ENCODE measurements around the gene ASTL.
"Not testable (repeated sequence)": the region's sequence is repeated elsewhere in the genome, so short reads cannot be mapped to it uniquely, and the experiment has no call there.

Gene ASTL

DNA sequence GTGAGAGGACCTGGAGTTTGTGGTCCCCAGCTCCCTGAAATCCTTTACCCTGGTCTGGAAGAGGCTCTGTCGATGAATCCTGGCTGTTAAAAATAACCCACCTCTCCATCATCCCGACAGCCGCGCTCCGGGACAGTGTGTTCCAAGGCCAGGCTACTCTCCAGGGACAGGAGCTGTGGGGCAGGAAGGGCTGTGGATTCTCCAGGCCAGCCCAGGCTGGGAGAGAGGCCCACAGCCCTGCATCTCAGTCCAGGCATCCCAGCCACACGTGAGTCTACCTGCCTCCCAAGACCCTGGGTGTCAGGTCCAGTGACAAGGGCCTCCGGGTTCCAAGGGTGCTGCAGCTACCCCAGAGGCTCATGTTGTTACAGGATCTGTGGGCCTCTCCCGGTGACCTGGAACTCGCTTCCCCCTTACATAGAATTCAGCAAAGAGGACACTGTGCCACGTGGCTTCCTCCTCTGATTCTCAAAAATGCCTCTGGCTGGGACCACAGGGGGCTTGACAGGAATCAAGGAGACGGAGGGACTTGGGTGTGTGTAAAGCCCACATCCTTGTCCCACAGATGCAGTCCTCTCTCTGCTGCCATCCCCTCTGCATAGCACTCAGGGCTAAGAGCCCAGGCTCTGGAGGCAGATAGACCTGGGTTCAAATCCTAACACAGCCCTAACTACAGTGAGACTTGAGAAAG lies 39.3 kb downstream of the ASTL start:
- no peak for DNase-seq (ENCODE audit: low spot score)

DNA sequence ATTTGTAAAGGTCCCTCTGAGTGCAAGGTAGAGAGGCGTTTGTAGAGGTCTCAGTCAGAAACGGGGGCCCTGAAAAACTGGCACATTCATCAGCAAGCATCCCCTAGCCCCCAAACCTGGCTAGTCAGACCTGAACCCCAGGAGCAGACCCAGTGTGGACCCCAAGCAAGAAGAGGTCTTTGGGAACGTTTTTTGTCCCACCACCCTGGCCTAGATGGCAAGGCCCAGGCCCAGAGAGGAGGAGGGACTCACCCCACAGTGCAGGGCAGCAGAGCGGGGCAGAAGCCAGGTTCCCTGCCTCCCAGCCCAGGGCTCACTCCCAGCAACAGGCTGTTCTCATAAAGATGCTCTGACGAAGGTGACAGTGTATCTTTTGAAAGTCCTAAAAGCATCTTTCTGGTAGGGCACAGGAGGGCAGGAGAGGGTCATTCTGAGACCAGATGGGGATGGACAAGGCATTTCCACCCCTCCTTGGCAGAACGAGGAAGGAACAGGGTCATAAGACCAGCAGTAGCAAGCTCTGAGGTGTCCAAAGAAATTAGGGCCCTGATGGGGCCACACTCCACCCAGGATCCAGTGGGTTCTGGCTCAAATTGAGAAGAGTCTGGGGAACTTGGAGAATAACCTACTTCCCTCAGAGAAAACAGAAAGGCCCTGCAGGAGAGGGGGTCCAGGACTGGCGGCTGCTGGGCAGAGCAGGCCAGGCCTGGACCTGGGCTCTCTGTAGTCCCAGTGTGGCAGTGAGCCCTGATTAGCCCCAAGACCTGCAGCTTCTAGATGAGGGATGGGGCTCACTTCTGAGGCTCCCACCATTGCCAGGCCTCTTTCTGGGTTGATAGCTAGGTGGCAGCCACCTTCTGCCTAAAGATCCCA lies 40.1 kb downstream of the ASTL start:
- no peak for DNase-seq (ENCODE audit: low spot score)

DNA sequence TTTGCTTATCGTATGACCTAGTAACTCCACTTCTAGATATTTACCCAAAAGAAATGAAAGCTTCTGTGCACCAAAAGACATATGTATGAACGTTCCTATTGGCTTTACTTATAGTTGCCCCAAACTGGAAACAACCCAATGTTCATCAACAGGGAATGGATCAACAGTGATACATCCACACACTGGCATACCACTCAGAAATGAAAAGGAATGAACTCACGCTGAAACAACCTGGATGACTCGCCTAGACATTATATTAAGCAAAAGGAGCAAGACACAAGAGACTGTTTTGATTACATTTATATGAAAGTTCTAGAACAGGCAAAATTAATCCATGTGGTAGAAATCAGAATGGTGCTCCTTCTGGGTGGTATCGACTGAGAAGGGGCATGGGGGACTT lies 40.9 kb downstream of the ASTL start:
- no peak for DNase-seq (ENCODE audit: low spot score)

DNA sequence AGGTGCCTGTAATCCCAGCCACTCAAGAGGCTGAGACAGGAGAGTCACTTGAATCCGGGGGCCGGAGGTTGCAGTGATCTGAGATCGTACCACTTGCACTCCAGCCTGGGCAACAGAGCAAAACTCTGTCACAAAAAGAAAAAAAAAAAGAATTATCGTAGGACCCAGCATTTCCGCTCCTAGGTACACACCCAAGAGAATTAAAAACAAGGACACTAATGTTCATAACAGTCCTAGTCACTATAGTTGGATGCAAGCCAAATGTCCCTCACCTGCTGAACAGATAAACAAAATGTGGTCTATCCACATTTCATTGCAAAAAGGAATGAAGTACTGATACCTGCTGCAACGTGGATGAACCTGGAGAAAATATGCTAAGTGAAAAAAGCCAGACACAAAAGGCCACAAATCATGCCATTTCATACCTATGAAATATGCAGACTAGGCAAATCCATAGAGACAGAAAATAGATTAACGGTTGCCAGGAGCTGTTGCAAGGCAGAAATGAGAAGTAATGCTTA lies 43.1 kb downstream of the ASTL start:
- peak; percentile 10 for DNase-seq (ENCODE audit: low spot score)

DNA sequence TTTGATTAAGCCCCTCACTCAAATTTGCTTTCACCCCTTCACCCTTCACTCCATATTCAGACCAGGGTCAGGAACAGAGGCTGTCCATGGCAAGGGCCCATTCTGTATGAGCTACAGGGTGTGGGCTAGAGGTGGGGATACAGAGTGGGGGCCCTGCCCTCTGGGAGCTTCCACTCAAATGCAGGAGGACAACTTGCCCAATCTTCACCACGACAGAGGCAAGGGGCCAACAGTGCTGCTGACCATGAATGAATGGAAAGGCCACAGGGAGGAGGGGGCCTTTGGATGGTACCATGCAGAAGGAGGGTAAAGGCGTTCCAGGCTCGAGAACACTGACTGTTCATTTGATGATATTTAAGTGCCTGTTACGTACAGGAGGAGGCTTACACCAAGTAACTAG lies 44.8 kb downstream of the ASTL start:
- no peak for DNase-seq (ENCODE audit: low spot score)

DNA sequence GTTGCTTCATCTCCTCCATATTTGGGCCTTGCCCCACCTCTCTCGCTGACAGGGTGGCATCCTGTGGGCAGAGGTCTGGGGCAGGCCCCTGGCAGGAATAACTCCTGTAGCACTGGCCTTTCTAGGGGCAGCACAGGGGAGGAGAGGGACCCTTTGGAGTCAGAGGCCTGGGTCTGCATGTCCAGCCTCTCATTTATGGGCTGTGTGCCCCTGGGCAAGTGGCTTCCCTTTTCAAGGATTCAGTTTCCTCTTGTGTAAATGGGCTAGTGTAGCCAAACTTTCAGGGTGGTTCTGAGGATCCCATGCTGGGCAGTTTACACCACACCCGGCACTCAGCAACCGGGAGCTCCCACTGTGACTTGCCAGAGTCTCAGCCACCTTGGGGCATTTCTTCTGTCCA lies 45.4 kb downstream of the ASTL start:
- no peak for DNase-seq (ENCODE audit: low spot score)

DNA sequence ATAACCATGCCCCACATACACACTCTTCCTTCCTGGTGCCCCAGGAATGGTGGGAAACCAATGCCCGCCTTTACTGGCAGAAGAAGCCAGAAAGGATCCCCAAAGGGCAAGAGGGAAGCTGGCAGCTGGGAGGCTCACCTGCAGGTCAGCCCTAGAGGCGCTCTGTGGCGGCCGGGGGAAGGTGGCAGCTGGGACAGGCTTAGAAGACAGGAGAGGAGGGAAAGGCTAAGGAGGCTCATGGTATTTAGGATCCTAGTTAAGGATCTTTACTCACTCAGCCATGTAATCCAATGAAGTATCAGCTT lies 45.8 kb downstream of the ASTL start:
- DNase-seq (ENCODE audit: low spot score) = no peak

DNA sequence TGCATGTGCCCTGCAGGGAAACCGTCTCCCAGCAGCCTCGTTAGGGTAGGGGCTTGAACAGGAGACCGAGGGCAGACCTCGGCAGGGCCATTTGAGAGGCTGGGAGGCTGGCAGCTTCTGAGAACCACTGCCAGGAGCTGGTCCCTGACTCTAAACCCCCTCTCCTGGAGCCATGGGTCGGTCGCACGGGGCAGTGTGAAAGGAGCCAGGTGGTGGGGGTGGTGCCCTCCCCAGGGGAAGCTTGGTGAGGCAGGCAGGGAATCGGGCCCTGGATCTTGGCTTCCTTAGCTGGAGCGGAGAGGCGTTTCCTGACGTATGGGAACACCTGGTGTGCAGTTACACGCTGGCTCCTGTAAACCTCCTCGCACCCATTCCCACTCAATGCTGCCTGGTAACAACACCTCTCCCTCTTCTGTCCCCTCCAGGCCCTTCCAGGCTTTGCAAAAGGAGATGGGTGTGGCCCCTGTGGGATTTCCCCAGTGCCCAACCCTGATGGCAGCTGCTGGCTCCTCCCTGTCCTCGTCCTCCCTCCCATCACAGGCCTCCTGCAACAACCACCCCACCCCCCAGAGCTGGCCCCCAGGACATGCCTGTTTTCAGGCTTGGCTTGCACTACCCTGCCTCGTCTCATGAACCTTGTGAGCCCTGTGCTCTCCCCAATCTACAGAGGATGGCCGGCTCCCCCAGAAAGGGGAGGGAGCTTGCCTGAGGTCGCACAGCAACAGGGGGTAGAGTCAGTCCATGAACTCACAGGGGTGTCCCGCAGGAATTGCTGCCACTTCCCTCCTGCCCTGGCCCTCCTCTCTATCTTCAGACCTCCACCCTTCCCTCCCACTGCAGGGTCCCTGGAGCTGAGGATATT lies 46.4 kb downstream of the ASTL start:
- no peak for DNase-seq (ENCODE audit: low spot score)

DNA sequence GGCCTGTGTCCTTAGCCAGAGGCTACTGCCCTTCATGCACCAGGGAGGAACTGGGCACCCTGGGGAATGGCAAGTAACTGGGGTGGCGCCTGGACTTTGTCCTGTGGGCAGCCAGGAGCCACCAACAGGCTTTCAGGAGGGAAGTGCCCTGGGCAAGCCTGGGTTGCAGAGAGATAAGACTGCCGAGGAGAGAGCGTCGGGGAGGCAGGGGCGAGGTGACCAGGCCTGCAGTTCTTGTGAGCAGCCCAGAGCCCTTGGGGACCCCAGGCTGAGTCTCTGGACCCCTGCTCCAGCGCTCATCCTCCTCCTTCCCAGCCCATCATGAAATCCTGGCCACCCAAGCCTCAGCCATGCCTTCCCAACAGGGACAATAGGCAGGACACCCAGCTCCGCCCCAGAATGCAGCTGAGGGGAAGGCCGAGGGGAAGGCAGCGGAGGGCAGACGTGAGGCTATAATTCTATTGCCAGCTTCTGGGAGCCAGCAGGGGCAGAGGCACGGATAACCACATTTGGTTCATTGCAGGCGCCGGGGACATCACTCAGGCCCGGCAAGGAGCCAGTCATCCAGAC lies 47.1 kb downstream of the ASTL start:
- no peak for DNase-seq (ENCODE audit: low spot score)

DNA sequence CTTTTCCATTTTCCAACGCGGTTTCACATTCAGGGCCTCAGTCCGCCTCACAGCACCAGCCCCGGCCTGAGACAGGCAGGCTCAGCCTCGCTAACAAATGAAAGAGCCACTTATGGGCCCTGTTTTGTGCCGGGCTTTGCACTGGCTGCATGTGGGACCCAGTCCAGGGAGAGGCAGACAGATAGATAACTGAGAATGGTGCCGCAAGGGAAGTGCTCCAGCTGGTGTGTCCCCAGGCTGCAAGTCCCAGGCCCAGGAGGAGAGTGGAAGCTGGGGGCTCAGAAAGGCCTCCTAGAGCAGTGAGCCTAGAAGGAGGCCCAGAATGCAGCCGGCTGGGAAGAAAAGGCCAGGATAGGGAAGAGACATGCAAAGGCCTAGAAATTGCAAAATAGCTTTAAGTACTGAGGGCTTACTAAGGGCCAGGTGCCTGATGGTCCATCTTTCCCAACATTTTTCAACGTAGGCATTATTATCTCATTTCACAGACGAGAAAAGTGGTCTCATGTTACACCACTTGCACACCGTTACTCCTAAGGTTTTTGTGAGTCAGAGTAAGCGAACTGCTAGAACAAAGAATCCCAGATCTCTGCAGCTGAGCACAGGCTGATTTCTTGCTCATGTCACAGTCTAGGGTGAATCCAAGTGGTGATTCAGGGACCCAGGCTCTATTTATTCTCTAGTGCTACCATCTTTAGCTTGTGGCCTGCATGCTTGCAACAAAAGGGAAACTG lies 47.9 kb downstream of the ASTL start:
- DNase-seq (ENCODE audit: low spot score) = no peak

DNA sequence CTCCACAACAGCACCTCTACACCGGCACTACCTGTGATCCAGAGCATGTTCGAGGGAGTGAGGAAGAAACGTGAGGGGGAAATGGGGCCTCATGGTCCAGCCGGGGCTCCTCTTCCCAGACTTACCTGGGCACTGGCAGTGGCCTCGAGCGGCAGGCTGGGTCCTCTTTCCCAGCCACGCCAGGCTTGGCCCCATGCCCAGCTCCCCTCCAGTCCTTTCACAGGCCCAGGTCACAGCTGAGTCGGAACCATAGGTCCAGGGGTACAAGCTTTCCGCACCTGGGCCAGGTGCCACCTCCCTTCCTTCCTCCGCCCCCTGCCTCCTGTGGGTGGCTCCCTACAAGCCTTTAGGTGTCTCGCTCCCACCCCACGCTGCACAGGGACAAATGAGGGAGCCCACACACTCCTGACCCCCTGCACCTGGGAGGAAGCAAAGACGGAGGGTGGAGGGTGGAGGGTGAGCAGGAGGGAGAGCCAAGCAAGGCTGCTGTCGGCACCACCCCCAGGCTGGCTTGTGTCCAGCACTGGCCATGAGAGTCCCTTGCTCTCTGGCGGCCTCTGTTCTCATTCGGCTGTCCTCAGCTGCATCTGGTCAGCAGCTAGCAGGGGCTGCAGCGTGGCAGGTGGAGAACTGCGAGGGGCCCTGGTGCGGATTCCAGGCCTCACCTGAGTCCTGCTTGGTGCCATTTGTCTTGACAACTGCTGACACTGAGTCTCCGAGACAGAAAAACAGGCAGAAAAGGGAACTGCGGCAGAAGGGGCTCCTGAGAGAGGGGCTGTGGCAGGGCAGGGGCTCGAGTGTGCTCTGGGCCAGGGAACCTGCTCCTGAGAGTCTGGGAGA lies 48.7 kb downstream of the ASTL start:
- DNase-seq (ENCODE audit: low spot score) = no peak

DNA sequence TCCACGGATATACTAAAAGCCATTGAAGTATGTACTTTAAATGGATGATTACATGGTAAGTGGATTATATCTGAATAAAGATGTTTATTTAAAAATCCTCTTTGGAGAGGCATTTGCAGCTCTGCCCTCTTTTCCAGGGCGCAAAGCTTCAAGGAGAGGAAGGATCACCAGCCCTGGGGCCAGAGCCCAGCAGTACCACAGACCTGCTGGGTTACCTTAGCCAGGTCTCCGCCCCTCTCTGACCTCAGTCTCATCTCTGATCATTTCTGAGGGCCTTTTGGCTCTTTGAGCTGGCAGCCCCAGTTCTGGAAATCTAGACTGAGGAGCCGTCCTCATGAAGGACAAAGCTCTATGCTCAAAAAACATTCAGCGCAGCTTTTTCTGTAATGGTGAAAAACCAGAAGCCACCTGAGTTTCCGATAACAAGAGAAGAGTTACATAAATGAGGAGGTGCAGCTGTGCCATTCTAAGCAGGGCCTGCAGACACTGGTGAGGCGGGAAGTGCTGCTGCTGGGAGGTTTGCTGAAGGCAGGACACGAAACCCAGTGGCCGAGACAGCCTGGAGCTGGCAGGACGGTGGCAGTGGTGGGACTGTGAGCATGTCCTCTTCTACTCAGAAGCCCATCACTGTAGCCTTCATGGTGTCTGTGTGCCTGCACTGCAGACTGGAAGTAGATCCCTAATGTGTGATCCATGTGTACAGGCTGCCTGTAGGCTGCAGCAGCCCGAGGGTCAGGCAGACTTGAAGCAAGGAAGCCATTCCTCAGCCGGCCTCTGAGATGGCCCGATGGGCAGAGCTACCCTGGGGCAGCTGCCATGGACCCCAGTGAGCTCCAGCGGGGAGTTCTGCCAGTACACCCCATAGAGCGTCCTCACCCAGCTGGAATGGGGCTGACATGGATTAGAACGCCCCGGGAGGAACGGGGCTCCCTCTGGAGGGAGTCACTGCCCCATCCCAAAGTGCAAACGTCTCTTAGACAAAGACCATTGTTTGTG lies 49.7 kb downstream of the ASTL start:
- no peak for DNase-seq (ENCODE audit: low spot score)

DNA sequence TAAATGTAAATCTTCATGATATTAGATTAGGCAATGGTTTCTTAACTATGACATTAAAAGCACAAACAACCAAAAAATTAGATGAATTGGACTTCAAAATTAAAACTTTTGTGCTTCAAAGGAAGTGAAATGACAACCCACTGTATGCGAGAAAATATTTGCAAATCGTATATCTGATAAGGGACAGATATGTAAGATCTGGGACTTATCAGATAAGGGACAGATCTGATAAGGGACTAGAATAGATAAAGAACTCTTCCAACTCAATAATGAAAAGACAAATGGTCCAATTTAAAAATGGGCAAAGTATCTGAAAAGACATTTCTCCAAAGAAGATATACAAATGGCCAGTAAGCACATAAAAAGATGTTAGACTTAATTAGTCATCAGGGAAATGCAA lies 51.2 kb downstream of the ASTL start:
- DNase-seq (ENCODE audit: low spot score) = no peak

DNA sequence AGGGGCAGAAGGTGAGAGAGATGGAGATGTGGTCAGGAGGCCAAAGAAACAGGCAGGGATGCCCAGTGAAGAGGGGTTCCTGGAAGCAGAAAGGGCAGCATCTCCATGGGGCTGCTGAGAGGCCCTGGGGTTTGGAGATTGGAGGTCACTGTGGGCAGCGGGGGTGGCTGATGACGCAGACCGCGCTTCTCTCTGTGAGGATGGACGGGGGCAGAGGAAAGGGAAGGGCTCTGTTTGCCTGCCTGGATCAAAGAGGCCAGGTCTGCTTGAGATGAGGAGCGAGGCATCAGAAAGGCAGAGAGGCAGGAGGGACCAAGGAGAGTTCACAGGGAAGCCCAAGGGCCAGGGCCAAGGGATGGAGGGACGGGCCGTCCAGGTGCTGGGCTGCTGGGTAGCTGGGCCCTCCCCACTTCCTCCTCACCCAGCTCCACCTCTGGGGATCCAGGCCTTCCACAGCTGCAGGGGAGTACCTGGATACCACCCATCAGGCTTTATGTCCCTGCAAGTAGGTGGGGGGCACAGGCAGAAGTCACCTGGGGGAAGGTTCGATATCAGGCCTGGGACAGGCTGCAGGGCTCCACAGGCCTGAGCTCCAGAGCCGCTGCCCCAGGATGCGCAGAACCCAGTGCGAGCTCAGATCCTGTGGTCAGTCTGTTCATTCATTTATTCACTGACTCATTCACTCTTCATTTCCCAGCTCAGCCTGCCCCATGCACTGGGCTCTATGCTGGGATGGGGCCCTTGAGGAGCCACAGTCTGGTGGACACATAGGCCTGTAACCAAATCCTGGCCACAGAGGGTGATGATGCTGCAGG lies 52.6 kb downstream of the ASTL start:
- no peak for DNase-seq (ENCODE audit: low spot score)

DNA sequence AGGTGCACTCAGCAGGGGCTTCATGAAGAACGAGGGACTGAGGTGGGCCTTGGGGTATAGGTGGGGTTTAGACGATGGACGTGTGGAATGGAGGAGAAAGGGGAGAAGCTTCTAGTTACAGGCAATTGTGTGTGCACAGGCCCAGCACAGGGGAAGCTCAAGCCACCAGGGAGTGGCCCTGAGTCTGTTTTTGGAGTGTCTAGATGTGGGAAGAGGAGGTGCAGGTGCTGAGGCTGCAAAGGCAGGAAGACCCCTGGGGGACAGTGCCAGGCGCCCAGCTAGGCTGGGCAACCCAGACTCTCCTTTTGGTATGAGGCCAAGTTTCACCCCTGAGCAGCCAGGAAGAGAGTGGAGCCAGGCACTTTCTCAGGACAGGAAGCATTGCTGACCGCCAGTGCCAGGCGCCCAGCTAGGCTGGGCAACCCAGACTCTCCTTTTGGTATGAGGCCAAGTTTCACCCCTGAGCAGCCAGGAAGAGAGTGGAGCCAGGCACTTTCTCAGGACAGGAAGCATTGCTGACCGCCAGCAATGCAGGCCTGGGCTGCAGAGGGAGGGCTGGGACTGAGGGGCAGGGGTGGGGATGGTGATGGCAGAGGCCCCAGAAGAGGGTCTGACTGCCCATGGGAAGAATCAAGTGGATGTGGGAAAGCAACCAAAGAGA lies 53.3 kb downstream of the ASTL start:
- not testable (repeated sequence) for DNase-seq (ENCODE audit: low spot score)

DNA sequence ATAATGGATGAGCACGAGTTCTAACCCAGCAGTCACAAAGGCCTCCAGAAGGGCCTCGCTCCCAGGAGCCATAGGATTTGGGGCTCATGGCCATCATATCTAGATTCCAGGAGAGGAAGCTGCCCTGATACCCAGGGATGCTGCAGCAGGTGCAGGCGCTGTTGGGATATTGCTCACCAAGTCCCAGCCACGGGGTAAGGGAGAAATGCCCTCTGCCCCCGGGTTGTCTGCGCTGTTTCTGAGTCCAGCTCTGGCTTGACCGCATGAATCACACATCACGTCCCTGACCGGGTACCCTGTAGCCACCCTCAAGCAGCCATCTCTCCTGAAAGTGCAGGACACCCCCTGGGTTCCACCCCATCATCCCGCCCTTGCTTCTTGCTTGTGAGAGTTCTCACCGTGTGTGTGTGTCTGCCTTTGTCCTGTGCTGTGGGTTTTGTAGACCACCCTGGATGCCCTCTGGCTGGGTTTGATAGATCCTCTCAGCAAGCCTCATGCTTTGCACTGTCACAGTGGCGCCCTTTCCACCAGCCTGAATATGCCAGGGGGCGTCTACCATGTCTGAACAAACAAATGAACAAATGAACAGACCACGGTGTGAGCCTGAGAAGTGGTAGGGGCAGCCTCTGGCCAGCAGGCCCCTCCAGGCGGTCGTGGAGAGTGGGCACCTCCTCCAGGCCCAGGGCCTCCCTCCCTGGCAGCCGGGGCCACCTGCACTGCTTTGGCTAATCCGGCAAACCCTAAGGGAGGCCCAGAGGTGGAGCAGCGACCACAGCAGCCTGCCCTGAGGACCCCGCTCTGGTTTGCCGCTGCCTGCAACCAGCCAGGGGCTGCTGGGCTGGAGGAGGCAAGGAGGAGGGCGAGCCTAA lies 54.1 kb downstream of the ASTL start:
- no peak for DNase-seq (ENCODE audit: low spot score)
